AG04450 (cell line): ENCODE data around the gene MRPL27. TPM values are rescaled to one million over a fixed set of nuclear protein-coding genes. Genes with fewer than 3 reads are reported as not detected.

Source experiments
- CTCF ChIA-PET: fragments of 300-600, 350-600 bp; formaldehyde crosslinking; extraction: SDS; loops from one replicate; lab custom pipeline; 2022; ENCODE audit warnings: antibody characterized with exemption, inconsistent platforms; lab: Charles Lee
- POLR2A ChIA-PET: fragments of 350-600 bp; formaldehyde crosslinking; extraction: SDS; loops from one replicate; lab custom pipeline; 2021; ENCODE audit warnings: antibody characterized with exemption, inconsistent platforms; lab: Yijun Ruan, JAX
- DNase-seq: peaks from one replicate; pipeline ENCODE4 v3.0.0-alpha.2; 2011; ENCODE audit warnings: low read depth, low spot score
- H3K27ac ChIP-seq: one replicate; pipeline ENCODE4 v1.5.1; 2012; ENCODE audit warnings: low read depth, low read length, control low read depth
- H3K27me3 ChIP-seq: one replicate; pipeline ENCODE4 v1.6.0; 2012; ENCODE audit warnings: low read length; ENCODE audit not compliant: control insufficient read depth, insufficient read depth
- H3K4me3 ChIP-seq: 2 replicates; pipeline ENCODE4 v1.5.1; 2011; ENCODE audit warnings: mild to moderate bottlenecking, low read depth, low read length, control low read depth
- H3K9me3 ChIP-seq: 2 replicates; pipeline ENCODE4 v1.5.1; 2012; ENCODE audit warnings: low read length; ENCODE audit not compliant: control insufficient read depth, insufficient read depth
- CTCF ChIP-seq: IDR thresholded peaks from 2 replicates; pipeline ENCODE4 v1.5.1; 2011; ENCODE audit warnings: low read depth, low read length, control low read depth, inconsistent platforms
- polyA plus RNA-seq: library from polyadenylated mRNA; depleted of rRNA; stranded (reverse); fragments of >200 nt; gene quantifications from 2 replicates; pipeline ENCODE4 v1.2.3, GENCODE V29; 2011

Gene MRPL27
- polyA plus RNA-seq, 1 experiment = 106 TPM

GRCh38 chr17:50347894-50348291 is 25.1 kb downstream of the MRPL27 start:
- TF ChIP-seq CTCF = no peak
- no peaks in the 10 kb centered on the region for H3K27me3 ChIP-seq
- no peak overlapping the region for H3K27ac ChIP-seq
- ChIA-PET CTCF (interaction anchor here (0.6 to 4.1 kb wide), 4 partner anchors 14 to 254 kb away, joined by 3 to 29 read pairs (median 6); no protein-coding TSS in a partner anchor), POLR2A (no interaction called here)
- no peak for DNase-seq
- H3K4me3 ChIP-seq = peak overlapping the region; percentile 85
- H3K9me3 ChIP-seq = no peaks in the 10 kb centered on the region; the same call in 1 of the 2 replicates

GRCh38 chr17:50347117-50347893 is 25.7 kb downstream of the MRPL27 start:
- no peak for TF ChIP-seq CTCF
- CTCF ChIA-PET = interaction anchor here (0.6 to 4.1 kb wide), 5 partner anchors 15 to 253 kb away, joined by 3 to 29 read pairs (median 6); no protein-coding TSS in a partner anchor
- no peak for DNase-seq
- Histone ChIP-seq H3K9me3 (no peaks in the 10 kb centered on the region; the same call in 1 of the 2 replicates), H3K27ac (no peak overlapping the region), H3K4me3 (peak overlapping the region; percentile 85), H3K27me3 (no peaks in the 10 kb centered on the region)
- POLR2A ChIA-PET = interaction anchor here (1.0 to 1.1 kb wide), 2 partner anchors 15 to 146 kb away, joined by 3 to 4 read pairs; partner anchors contain the start of gene COL1A1

GRCh38 chr17:50346313-50347116 is 26.5 kb downstream of the MRPL27 start:
- H3K27ac ChIP-seq = no peak overlapping the region
- no peaks in the 10 kb centered on the region for H3K27me3 ChIP-seq
- CTCF ChIA-PET = interaction anchor here (1.5 to 4.1 kb wide), 4 partner anchors 15 to 252 kb away, joined by 3 to 29 read pairs (median 6); no protein-coding TSS in a partner anchor
- H3K9me3 ChIP-seq = no peaks in the 10 kb centered on the region; the same call in 1 of the 2 replicates
- POLR2A ChIA-PET = interaction anchor here (1.0 to 1.1 kb wide), 2 partner anchors 16 to 145 kb away, joined by 3 to 4 read pairs; partner anchors contain the start of gene COL1A1
- peak overlapping the region; percentile 85 for H3K4me3 ChIP-seq
- no peak for TF ChIP-seq CTCF
- no peak for DNase-seq

GRCh38 chr17:50345432-50346312 is 27.3 kb downstream of the MRPL27 start, which contains the start of gene XYLT2:
TSS of gene XYLT2 (plus strand) at chr17:50346126. CDS start at chr17:50346141, 15 bp downstream.
- Histone ChIP-seq H3K9me3 (no peaks in the 10 kb centered on the region; the same call in 1 of the 2 replicates), H3K4me3 (peak within 1 kb of the TSS; percentile 85), H3K27ac (no peak within 1 kb of the TSS), H3K27me3 (no peaks in the 10 kb centered on the region)
- CTCF ChIA-PET = interaction anchor here (1.5 to 4.1 kb wide), 2 partner anchors 16 to 52 kb away, joined by 4 to 29 read pairs; no protein-coding TSS in a partner anchor
- DNase-seq = no peak
- no peak for TF ChIP-seq CTCF
- POLR2A ChIA-PET = interaction anchor here (0.6 to 1.1 kb wide), 2 partner anchors 19 to 144 kb away, joined by 3 read pairs; partner anchors contain the start of gene COL1A1
